H1 (cell line): ENCODE measurements around the gene DOK3. TPM values are rescaled to one million over a fixed set of nuclear protein-coding genes. Genes with fewer than 3 reads are reported as not detected.
A peak's percentile ranks its signal among the peaks of the same experiment; 100 is the strongest.

ENCODE experiments used
- CTCF ChIA-PET: fragments of 300-600 bp; sonication (Branson Sonifier 250); formaldehyde crosslinking; loops from one replicate; lab custom pipeline; 2021; ENCODE audit not compliant: partially characterized antibody; lab: Charles Lee
- POLR2A ChIA-PET: fragments of 300-600 bp; sonication (Branson Sonifier 250); formaldehyde crosslinking; loops from one replicate; lab custom pipeline; 2021; ENCODE audit warnings: inconsistent platforms; ENCODE audit not compliant: partially characterized antibody; lab: Charles Lee
- DNase-seq, 2 experiments: peaks; one replicate each; pipeline versions ENCODE4 v3.0.0 to v3.0.0-alpha.2; 2010 to 2022; ENCODE audit warnings: low spot score in 2 of 2, low read depth in 1 of 2, mixed read lengths in 1 of 2
- FAIRE-seq: peaks from 2 replicates; lab custom pipeline; 2011; peaks lifted over from hg19 to GRCh38; lab: Jason Lieb, UNC
- H2AFZ ChIP-seq: 2 replicates; pipeline ENCODE4 v1.8.1; 2012; ENCODE audit warnings: low read length, inconsistent platforms
- H2AK5ac ChIP-seq: 2 replicates; pipeline ENCODE4 v1.6.1; 2013; ENCODE audit warnings: low read depth, low read length
- H2BK120ac ChIP-seq: replicated peaks from 2 replicates; pipeline ENCODE3; 2013; ENCODE audit warnings: low read depth, low read length, inconsistent platforms
- H2BK12ac ChIP-seq: 2 replicates; pipeline ENCODE4 v1.6.1; 2013; ENCODE audit warnings: low read depth, low read length
- H2BK15ac ChIP-seq: 2 replicates; pipeline ENCODE4 v1.6.1; 2013; ENCODE audit warnings: low read length
- H2BK20ac ChIP-seq: 2 replicates; pipeline ENCODE4 v1.6.1; 2013; ENCODE audit warnings: low read length
- H2BK5ac ChIP-seq: 2 replicates; pipeline ENCODE4 v1.6.1; 2013; ENCODE audit warnings: low read depth, low read length
- H3K14ac ChIP-seq: 2 replicates; pipeline ENCODE4 v1.6.1; 2013; ENCODE audit warnings: inconsistent platforms; ENCODE audit not compliant: insufficient read length
- H3K18ac ChIP-seq: 2 replicates; pipeline ENCODE4 v1.6.1; 2013; ENCODE audit warnings: low read length; ENCODE audit errors: extremely low read depth
- H3K23ac ChIP-seq: 2 replicates; pipeline ENCODE4 v1.6.1; 2013; ENCODE audit warnings: inconsistent platforms; ENCODE audit not compliant: insufficient read length
- H3K23me2 ChIP-seq: 2 replicates; pipeline ENCODE4 v1.6.1; 2013; ENCODE audit warnings: low read depth, low read length
- H3K27ac ChIP-seq: 2 replicates; pipeline ENCODE4 v1.6.1; 2011; ENCODE audit warnings: low read depth, low read length, inconsistent platforms
- H3K27me3 ChIP-seq, 4 experiments: replicated peaks in 1 of 4; 1 replicate in 1 of 4; 2 replicates in 3 of 4; pipeline versions ENCODE4 v1.6.1 to v1.8.1; 2011 to 2013; ENCODE audit warnings: low read length in 3 of 4, mild to moderate bottlenecking in 3 of 4, inconsistent platforms in 2 of 4, mixed read lengths in 2 of 4, moderate library complexity in 1 of 4; ENCODE audit not compliant: control insufficient read depth in 3 of 4, insufficient read depth in 3 of 4; ENCODE audit errors: extremely low read depth in 1 of 4
- H3K36me3 ChIP-seq, 4 experiments: 2 replicates each; pipeline versions ENCODE4 v1.6.1 to v1.8.1; 2011 to 2013; ENCODE audit warnings: mild to moderate bottlenecking in 4 of 4, low read length in 3 of 4, moderate library complexity in 2 of 4, control low read depth in 1 of 4, inconsistent platforms in 1 of 4; ENCODE audit not compliant: insufficient read depth in 4 of 4, control insufficient read depth in 2 of 4
- H3K4ac ChIP-seq: replicated peaks from 2 replicates; pipeline ENCODE3; 2013; ENCODE audit warnings: low read length, low read depth, mixed read lengths, inconsistent platforms; ENCODE audit not compliant: insufficient read length
- H3K4me1 ChIP-seq, 4 experiments: replicated peaks in 1 of 4; 1 replicate in 1 of 4; 2 replicates in 3 of 4; pipeline versions ENCODE4 v1.6.1 to v1.8.1; 2011 to 2013; ENCODE audit warnings: low read length in 3 of 4, inconsistent platforms in 2 of 4, mixed read lengths in 1 of 4; ENCODE audit not compliant: insufficient read depth in 4 of 4, control insufficient read depth in 3 of 4
- H3K4me2 ChIP-seq, 2 experiments: 2 replicates each; pipeline versions ENCODE4 v1.6.1 to v1.8.1; 2011 to 2013; ENCODE audit warnings: low read depth in 2 of 2, low read length in 2 of 2, control low read depth in 1 of 2, inconsistent platforms in 1 of 2, mild to moderate bottlenecking in 1 of 2; ENCODE audit not compliant: insufficient read depth in 1 of 2
- H3K4me3 ChIP-seq, 4 experiments: fragments of 200-600, 300-600 bp in 1 of 4; sonication (generic), shearing (Covaris generic), sonication (Bioruptor Twin) in 1 of 4; 2 replicates each; pipeline versions ENCODE4 v1.5.1 to v1.8.1; 2011 to 2016; ENCODE audit warnings: low read length in 4 of 4, low read depth in 3 of 4, control low read depth in 2 of 4, inconsistent platforms in 2 of 4, mild to moderate bottlenecking in 2 of 4, mixed read lengths in 1 of 4, moderate library complexity in 1 of 4; ENCODE audit not compliant: insufficient read depth in 2 of 4; ENCODE audit errors: extremely low read depth in 1 of 4
- H3K56ac ChIP-seq: replicated peaks from 2 replicates; pipeline ENCODE3; 2013; ENCODE audit warnings: low read depth, mild to moderate bottlenecking, mixed read lengths, low read length, inconsistent platforms; ENCODE audit not compliant: insufficient read length
- H3K79me1 ChIP-seq: 2 replicates; pipeline ENCODE4 v1.6.1; 2013; ENCODE audit warnings: low read depth, low read length, control low read depth
- H3K79me2 ChIP-seq, 2 experiments: 2 replicates each; pipeline versions ENCODE4 v1.6.1 to v1.8.1; 2012 to 2013; ENCODE audit warnings: low read length in 2 of 2, mild to moderate bottlenecking in 2 of 2, inconsistent platforms in 1 of 2; ENCODE audit not compliant: insufficient read depth in 2 of 2, control insufficient read depth in 1 of 2
- H3K9ac ChIP-seq, 4 experiments: replicated peaks in 1 of 4; 1 replicate in 1 of 4; 2 replicates in 3 of 4; pipeline versions ENCODE4 v1.6.1 to v1.8.1; 2011 to 2013; ENCODE audit warnings: low read depth in 3 of 4, low read length in 3 of 4, control low read depth in 2 of 4, mild to moderate bottlenecking in 2 of 4, moderate library complexity in 2 of 4, inconsistent platforms in 1 of 4; ENCODE audit errors: extremely low read depth in 1 of 4
- H3K9me3 ChIP-seq, 2 experiments: 2 replicates each; pipeline versions ENCODE4 v1.6.1 to v1.8.1; 2012 to 2013; ENCODE audit warnings: mild to moderate bottlenecking in 2 of 2, moderate library complexity in 2 of 2, control low read depth in 1 of 2, inconsistent platforms in 1 of 2, low read depth in 1 of 2, low read length in 1 of 2, mixed read lengths in 1 of 2; ENCODE audit not compliant: insufficient read depth in 2 of 2
- H4K20me1 ChIP-seq, 2 experiments: replicated peaks in 1 of 2; 2 replicates each; pipeline versions ENCODE3 to v1.8.1; 2011 to 2013; ENCODE audit warnings: inconsistent platforms in 2 of 2, low read length in 2 of 2, mild to moderate bottlenecking in 1 of 2; ENCODE audit not compliant: insufficient read depth in 2 of 2, control insufficient read depth in 1 of 2
- H4K5ac ChIP-seq: 2 replicates; pipeline ENCODE4 v1.6.1; 2013; ENCODE audit warnings: low read length, low read depth, mixed read lengths, inconsistent platforms; ENCODE audit not compliant: insufficient read length
- H4K8ac ChIP-seq: 2 replicates; pipeline ENCODE4 v1.8.0; 2013; ENCODE audit warnings: mild to moderate bottlenecking, moderate library complexity, low read length, inconsistent platforms; ENCODE audit not compliant: insufficient read depth; ENCODE audit errors: extremely low read depth
- H4K91ac ChIP-seq: replicated peaks from 2 replicates; pipeline ENCODE3; 2013; ENCODE audit warnings: low read length, mixed read lengths, inconsistent platforms; ENCODE audit not compliant: insufficient read length
- EGR1 ChIP-seq: IDR thresholded peaks from 2 replicates; pipeline ENCODE4 v1.6.1; 2011; ENCODE audit warnings: low read depth, low read length, borderline replicate concordance
- GTF2F1 ChIP-seq: IDR thresholded peaks from 2 replicates; pipeline ENCODE4 v1.6.1; 2012; ENCODE audit warnings: low read depth, low read length, improper control_type of control experiment, borderline replicate concordance
- TAF7 ChIP-seq: optimal IDR thresholded peaks from 2 replicates; pipeline ENCODE3; 2011; ENCODE audit warnings: low read depth, mild to moderate bottlenecking, inconsistent platforms, low read length, moderate library complexity, borderline replicate concordance
- ZNF274 ChIP-seq: IDR thresholded peaks from 2 replicates; pipeline ENCODE4 v1.7.0; 2012; ENCODE audit warnings: low read length, borderline replicate concordance; ENCODE audit errors: extremely low read depth
- WGBS, 2 experiments: shearing (Covaris generic) in 1 of 2; methylation state at CpG; one replicate each; pipeline versions ENCODE4 v1.1.6 to v1.1.7; 2013 to 2015; ENCODE audit warnings: low lambda C conversion rate in 2 of 2, mixed read lengths in 2 of 2, inconsistent platforms in 1 of 2, low coverage in 1 of 2, missing lambda C conversion rate in 1 of 2; ENCODE audit not compliant: insufficient replicate concordance in 2 of 2, insufficient coverage in 1 of 2, insufficient read length in 1 of 2; ENCODE audit errors: extremely low coverage in 1 of 2, missing lambda C conversion rate in 1 of 2; 5-methylcytosine and 5-hydroxymethylcytosine counted together
- polyA plus RNA-seq, 7 experiments: library from polyadenylated mRNA; depleted of rRNA in 3 of 7; stranded (reverse) in 5 of 7; unstranded in 2 of 7; fragments of >200 nt in 5 of 7; fragments of 200-250 nt in 2 of 7; gene quantifications; 1 replicate in 5 of 7; 2 replicates in 1 of 7; 4 replicates in 1 of 7; pipeline versions ENCODE4 v1.2.1 to v1.2.3, GENCODE V29; 2011 to 2013; ENCODE audit warnings: missing spikeins in 2 of 7, mixed read lengths in 2 of 7
- total RNA-seq: library from RNA; stranded (reverse); fragmentation: NEBNext Ultra II Directional; extraction: Animal tissue kit (Norgen Biotek cat#: 25700); gene quantifications from 2 replicates; pipeline ENCODE4 v1.2.1, GENCODE V29; 2021
- TF ChIP-seq, protein P1 (sequence below): IDR thresholded peaks from 2 replicates; pipeline ENCODE4 v1.6.1; 2012; ENCODE audit warnings: low read length, inconsistent platforms

The DOK3 gene
- total and polyA plus RNA-seq, 2 of the 8 experiments (the other 6 are each of a cell fraction or from before 2014, with no cell fraction given): 4.2 to 6.4 TPM

DNA sequence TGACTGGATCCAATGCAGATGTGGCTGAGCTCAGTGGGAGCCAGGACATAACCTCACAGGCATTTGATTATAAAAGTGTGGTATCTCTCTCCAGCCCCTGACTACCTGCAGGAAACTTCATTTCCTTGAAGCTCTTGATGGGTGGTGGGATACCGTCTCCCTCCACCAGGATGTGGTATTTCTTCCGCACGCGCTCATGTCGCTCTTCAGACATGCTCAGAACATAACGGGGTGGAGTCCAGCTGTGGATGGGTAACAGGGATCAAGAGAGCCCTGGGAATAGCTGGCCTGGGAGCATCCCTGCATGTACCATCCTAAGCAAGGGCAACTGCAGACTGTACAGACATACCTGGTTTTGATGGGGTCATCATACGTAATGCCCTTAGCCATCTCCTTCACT lies 6.0 kb upstream of the DOK3 start:
- Histone ChIP-seq H2BK5ac (no peak overlapping the region), H2AK5ac (no peak overlapping the region), H3K4ac (no peak overlapping the region), H3K56ac (no peak overlapping the region), H2BK12ac (no peak overlapping the region), H3K23me2 (peaks cover 8% of the 10 kb centered on the region), H2AFZ (no peak overlapping the region), H2BK120ac (no peak overlapping the region), H3K4me3 (peak overlapping the region; percentile 82 to 98 (median 96); a peak in 5 of 8 replicates), H3K9me3 (no peaks in the 10 kb centered on the region), H2BK20ac (no peak overlapping the region), H3K4me1 (peaks cover 0 to 6% (median 5%) of the 10 kb centered on the region in 4 experiments; a peak in 6 of 7 replicates), H4K5ac (no peak overlapping the region), H3K18ac (no peak overlapping the region), H3K23ac (no peak overlapping the region), H2BK15ac (no peak overlapping the region), H3K9ac (no peak overlapping the region), H4K20me1 (peaks cover 0 to 12% of the 10 kb centered on the region in 2 experiments), H3K14ac (no peak overlapping the region), H4K91ac (no peak overlapping the region), H3K79me1 (peaks cover 5% of the 10 kb centered on the region; the same call in 1 of the 2 replicates), H3K27ac (no peak overlapping the region), H4K8ac (no peak overlapping the region), H3K79me2 (peaks cover 0 to 9% of the 10 kb centered on the region in 2 experiments; a peak in 1 of 4 replicates), H3K27me3 (no peaks in the 10 kb centered on the region), H3K4me2 (peak overlapping the region; percentile 87 to 97; a peak in 3 of 4 replicates), H3K36me3 (peaks cover 34 to 56% (median 53%) of the 10 kb centered on the region in 4 experiments)
- FAIRE-seq (no peak), DNase-seq (no peak)
- 92% methylated on average over 7 of the region's 7 CpGs; no CpG with 5 or more reads in 1 of the 2 experiments for WGBS, 2 experiments
- POLR2A ChIA-PET: interaction anchor here (0.7 to 4.7 kb wide), 15 partner anchors 8 to 601 kb away, joined by 3 to 53 read pairs (median 7); partner anchors contain the start of genes PDLIM7 and TMED9
- CTCF ChIA-PET: interaction anchor here (1.6 to 20.8 kb wide), 6 partner anchors 9 to 46 kb away, joined by 3 to 306 read pairs (median 4); no protein-coding TSS in a partner anchor
- TF ChIP-seq, protein P1, sequence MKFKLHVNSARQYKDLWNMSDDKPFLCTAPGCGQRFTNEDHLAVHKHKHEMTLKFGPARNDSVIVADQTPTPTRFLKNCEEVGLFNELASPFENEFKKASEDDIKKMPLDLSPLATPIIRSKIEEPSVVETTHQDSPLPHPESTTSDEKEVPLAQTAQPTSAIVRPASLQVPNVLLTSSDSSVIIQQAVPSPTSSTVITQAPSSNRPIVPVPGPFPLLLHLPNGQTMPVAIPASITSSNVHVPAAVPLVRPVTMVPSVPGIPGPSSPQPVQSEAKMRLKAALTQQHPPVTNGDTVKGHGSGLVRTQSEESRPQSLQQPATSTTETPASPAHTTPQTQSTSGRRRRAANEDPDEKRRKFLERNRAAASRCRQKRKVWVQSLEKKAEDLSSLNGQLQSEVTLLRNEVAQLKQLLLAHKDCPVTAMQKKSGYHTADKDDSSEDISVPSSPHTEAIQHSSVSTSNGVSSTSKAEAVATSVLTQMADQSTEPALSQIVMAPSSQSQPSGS: no peak
- no peak for TF ChIP-seq GTF2F1
- TF ChIP-seq TAF7: no peak
- no peak for TF ChIP-seq ZNF274
- no peak for TF ChIP-seq EGR1
- TF ChIP-seq, all 59 proteins: peak for 0
